ENCODE data around the gene ZNF672.

GRCh38 chr1:248838357-248839167 lies 538 bp downstream of the ZNF672 start:
- TF ChIP-seq YY1 (IDR thresholded peaks at IDR 0.05; ENCODE audit: insufficient read depth, insufficient read length) (no peak), ZNF274 (IDR thresholded peaks at IDR 0.05; ENCODE audit: low read depth, low read length) (no peak), SUZ12 (IDR thresholded peaks at IDR 0.05; ENCODE audit: extremely low read depth, insufficient read depth, insufficient read length) (no peak)
